Ovary (tissue), 3 donors: ENCODE data around the gene SERAC1.
"Not testable (repeated sequence)": the region's sequence is repeated elsewhere in the genome, so short reads cannot be mapped to it uniquely, and the experiment has no call there.

Source experiments
- EP300 ChIP-seq: sonication (generic); formaldehyde crosslinking; IDR thresholded peaks from one replicate; pipeline ENCODE4 v1.6.1; 2017; ENCODE audit warnings: antibody characterized with exemption
- POLR2A ChIP-seq: fragments of 450-650 bp; IDR thresholded peaks from one replicate; pipeline ENCODE4 v1.6.1; 2017; ENCODE audit warnings: antibody characterized with exemption, mild to moderate bottlenecking, moderate library complexity
- TF ChIP-seq, protein P1 (sequence below), 3 donors: fragments of 450-650 bp in 2 of 3; fragments of 200-600 bp in 1 of 3; IDR thresholded peaks; one replicate each; pipeline versions ENCODE4 v1.5.1 to v1.8.0; 2016 to 2022; ENCODE audit warnings: antibody characterized with exemption in 3 of 3, mild to moderate bottlenecking in 1 of 3
- donor health status: DM: no; HTN: no; CAD: no.

DNA sequence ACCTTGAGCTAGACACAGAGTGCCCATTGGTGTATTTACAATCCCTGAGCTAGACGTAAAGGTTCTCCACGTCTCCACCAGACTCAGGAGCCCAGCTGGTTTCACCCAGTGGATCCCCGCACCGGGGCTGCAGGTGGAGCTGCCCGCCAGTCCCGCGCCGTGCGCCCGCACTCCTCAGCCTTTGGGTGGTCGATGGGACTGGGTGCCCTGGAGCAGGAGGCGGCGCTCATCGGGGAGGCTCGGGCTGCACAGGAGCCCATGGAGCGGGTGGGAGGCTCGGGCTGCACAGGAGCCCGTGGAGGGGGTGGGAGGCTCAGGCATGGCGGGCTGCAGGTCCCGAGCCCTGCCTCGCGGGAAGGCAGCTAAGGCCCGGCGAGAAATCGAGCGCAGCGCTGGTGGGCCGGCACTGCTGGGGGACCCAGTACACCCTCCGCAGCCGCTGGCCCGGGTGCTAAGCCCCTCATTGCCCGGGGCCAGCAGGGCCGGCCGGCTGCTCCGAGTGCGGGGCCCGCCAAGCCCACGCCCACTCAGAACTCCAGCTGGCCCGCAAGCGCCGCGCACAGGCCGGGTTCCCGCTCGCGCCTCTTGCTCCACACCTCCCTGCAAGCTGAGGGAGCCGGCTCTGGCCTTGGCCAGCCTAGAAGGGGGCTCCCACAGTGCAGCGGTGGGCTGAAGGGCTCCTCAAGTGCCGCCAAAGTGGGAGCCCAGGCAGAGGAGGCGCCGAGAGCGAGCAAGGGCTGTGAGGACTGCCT, 41.7 kb upstream of the SERAC1 start:
- TF ChIP-seq, protein P1, sequence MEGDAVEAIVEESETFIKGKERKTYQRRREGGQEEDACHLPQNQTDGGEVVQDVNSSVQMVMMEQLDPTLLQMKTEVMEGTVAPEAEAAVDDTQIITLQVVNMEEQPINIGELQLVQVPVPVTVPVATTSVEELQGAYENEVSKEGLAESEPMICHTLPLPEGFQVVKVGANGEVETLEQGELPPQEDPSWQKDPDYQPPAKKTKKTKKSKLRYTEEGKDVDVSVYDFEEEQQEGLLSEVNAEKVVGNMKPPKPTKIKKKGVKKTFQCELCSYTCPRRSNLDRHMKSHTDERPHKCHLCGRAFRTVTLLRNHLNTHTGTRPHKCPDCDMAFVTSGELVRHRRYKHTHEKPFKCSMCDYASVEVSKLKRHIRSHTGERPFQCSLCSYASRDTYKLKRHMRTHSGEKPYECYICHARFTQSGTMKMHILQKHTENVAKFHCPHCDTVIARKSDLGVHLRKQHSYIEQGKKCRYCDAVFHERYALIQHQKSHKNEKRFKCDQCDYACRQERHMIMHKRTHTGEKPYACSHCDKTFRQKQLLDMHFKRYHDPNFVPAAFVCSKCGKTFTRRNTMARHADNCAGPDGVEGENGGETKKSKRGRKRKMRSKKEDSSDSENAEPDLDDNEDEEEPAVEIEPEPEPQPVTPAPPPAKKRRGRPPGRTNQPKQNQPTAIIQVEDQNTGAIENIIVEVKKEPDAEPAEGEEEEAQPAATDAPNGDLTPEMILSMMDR (IDR thresholded peaks at IDR 0.05) = not testable (repeated sequence)
- TF ChIP-seq EP300, POLR2A: not testable (repeated sequence)
